Activated T-helper 17 cell treated with anti-CD3 and anti-CD28 coated beads, Interleukin-2, amount 50 U/mL, for 72 hours (primary cell): Measurements from ENCODE around the gene EHMT1. TPM values are rescaled to one million over a fixed set of nuclear protein-coding genes. Genes with fewer than 3 reads are reported as not detected.
"Not testable (repeated sequence)": the region's sequence is repeated elsewhere in the genome, so short reads cannot be mapped to it uniquely, and the experiment has no call there.

Source experiments
- ATAC-seq: fragments of 150-1000 bp; cut with Tn5 transposase; replicated peaks from 2 replicates; pipeline ENCODE4 v1.10.0; 2021; ENCODE audit warnings: mild to moderate bottlenecking, moderate library complexity
- H3K27ac Mint-ChIP-seq: one replicate; pipeline ENCODE4 v1.8.0; 2022; ENCODE audit warnings: mixed read lengths
- H3K27me3 Mint-ChIP-seq: one replicate; pipeline ENCODE4 v1.8.0; 2022; ENCODE audit warnings: mixed read lengths
- H3K36me3 Mint-ChIP-seq: one replicate; pipeline ENCODE4 v1.8.0; 2022; ENCODE audit warnings: low read depth, mild to moderate bottlenecking, mixed read lengths
- H3K4me1 Mint-ChIP-seq: one replicate; pipeline ENCODE4 v1.8.0; 2022; ENCODE audit warnings: mixed read lengths
- H3K4me3 Mint-ChIP-seq: one replicate; pipeline ENCODE4 v1.8.0; 2022; ENCODE audit warnings: mild to moderate bottlenecking, mixed read lengths
- H3K9me3 Mint-ChIP-seq: one replicate; pipeline ENCODE4 v1.8.0; 2022; ENCODE audit warnings: mixed read lengths
- total RNA-seq, 2 donors: library from RNA; stranded (reverse); gene quantifications; one replicate each; pipeline ENCODE4 v1.2.3, GENCODE V29; 2022

The EHMT1 gene
- total RNA-seq, 2 donors from 2014 or later, result 77.2 to 77.8 TPM

- H3K4me1 Mint-ChIP-seq, result peaks cover 32% of the 10 kb centered on the region
- ATAC-seq, result no peak
- peak overlapping the region; percentile 73 for H3K4me3 Mint-ChIP-seq
- H3K27me3 Mint-ChIP-seq, result no peaks in the 10 kb centered on the region
- H3K27ac Mint-ChIP-seq, result peak overlapping the region; percentile 91
- no peaks in the 10 kb centered on the region for H3K9me3 Mint-ChIP-seq
- peaks cover 90% of the 10 kb centered on the region for H3K36me3 Mint-ChIP-seq
Observed at GRCh38 chr9:137763271-137763955, 144.6 kb downstream of the EHMT1 start.

GRCh38 chr9:137764171-137764671 is 145.4 kb downstream of the EHMT1 start:
- Mint-ChIP-seq H3K36me3 (peaks cover 88% of the 10 kb centered on the region), H3K4me3 (peak overlapping the region; percentile 50), H3K9me3 (no peaks in the 10 kb centered on the region), H3K27me3 (no peaks in the 10 kb centered on the region), H3K4me1 (peaks cover 29% of the 10 kb centered on the region), H3K27ac (peak overlapping the region; percentile 91)
- no peak for ATAC-seq

- no peak for ATAC-seq
- Mint-ChIP-seq H3K36me3 (peaks cover 88% of the 10 kb centered on the region), H3K27ac (peak overlapping the region; percentile 91), H3K4me1 (peaks cover 21% of the 10 kb centered on the region), H3K4me3 (no peak overlapping the region), H3K9me3 (no peaks in the 10 kb centered on the region), H3K27me3 (no peaks in the 10 kb centered on the region)
Observed at GRCh38 chr9:137764981-137765380, 146.2 kb downstream of the EHMT1 start.

- H3K27ac Mint-ChIP-seq, result peak overlapping the region; percentile 83
- no peak for ATAC-seq
Observed at GRCh38 chr9:137765536-137765935, 146.7 kb downstream of the EHMT1 start.

GRCh38 chr9:137771580-137771979 is 152.8 kb downstream of the EHMT1 start:
- Mint-ChIP-seq H3K36me3 (peaks cover 78% of the 10 kb centered on the region), H3K9me3 (no peaks in the 10 kb centered on the region), H3K4me3 (no peak overlapping the region), H3K27ac (no peak overlapping the region), H3K4me1 (peaks cover 10% of the 10 kb centered on the region), H3K27me3 (no peaks in the 10 kb centered on the region)
- ATAC-seq, result no peak

More at GRCh38 chr9:137765536-137765935, 146.7 kb downstream of the EHMT1 start:
- Mint-ChIP-seq H3K4me3 (no peak overlapping the region), H3K36me3 (peaks cover 89% of the 10 kb centered on the region), H3K9me3 (no peaks in the 10 kb centered on the region), H3K27me3 (no peaks in the 10 kb centered on the region), H3K4me1 (peaks cover 21% of the 10 kb centered on the region)

GRCh38 chr9:137772281-137772873 is 153.6 kb downstream of the EHMT1 start:
- H3K9me3 Mint-ChIP-seq, result no peaks in the 10 kb centered on the region
- H3K27ac Mint-ChIP-seq, result peak overlapping the region; percentile 6
- peaks cover 10% of the 10 kb centered on the region for H3K4me1 Mint-ChIP-seq
- no peak overlapping the region for H3K4me3 Mint-ChIP-seq
- peaks cover 78% of the 10 kb centered on the region for H3K36me3 Mint-ChIP-seq
- no peaks in the 10 kb centered on the region for H3K27me3 Mint-ChIP-seq
- ATAC-seq, result no peak

GRCh38 chr9:137774775-137775386 is 156.1 kb downstream of the EHMT1 start:
- H3K27ac Mint-ChIP-seq, result no peak overlapping the region
- H3K36me3 Mint-ChIP-seq, result peaks cover 77% of the 10 kb centered on the region
- H3K4me1 Mint-ChIP-seq, result peaks cover 10% of the 10 kb centered on the region
- ATAC-seq, result no peak
- no peaks in the 10 kb centered on the region for H3K9me3 Mint-ChIP-seq
- no peak overlapping the region for H3K4me3 Mint-ChIP-seq
- H3K27me3 Mint-ChIP-seq, result no peaks in the 10 kb centered on the region

GRCh38 chr9:137776306-137776995 is 157.6 kb downstream of the EHMT1 start:
- no peak for ATAC-seq
- H3K4me3 Mint-ChIP-seq, result no peak overlapping the region
- no peaks in the 10 kb centered on the region for H3K9me3 Mint-ChIP-seq
- H3K36me3 Mint-ChIP-seq, result peaks cover 61% of the 10 kb centered on the region
- no peaks in the 10 kb centered on the region for H3K27me3 Mint-ChIP-seq
- no peak overlapping the region for H3K27ac Mint-ChIP-seq
- H3K4me1 Mint-ChIP-seq, result peaks cover 4% of the 10 kb centered on the region

GRCh38 chr9:137777761-137778160 is 159.0 kb downstream of the EHMT1 start:
- Mint-ChIP-seq H3K9me3 (no peaks in the 10 kb centered on the region), H3K4me3 (no peak overlapping the region), H3K4me1 (peaks cover 7% of the 10 kb centered on the region), H3K27me3 (no peaks in the 10 kb centered on the region), H3K36me3 (peaks cover 51% of the 10 kb centered on the region), H3K27ac (peak overlapping the region; percentile 21)
- ATAC-seq, result no peak

- Mint-ChIP-seq H3K4me1 (peaks cover 8% of the 10 kb centered on the region), H3K36me3 (peaks cover 45% of the 10 kb centered on the region), H3K27ac (peak overlapping the region; percentile 39), H3K4me3 (no peak overlapping the region), H3K27me3 (no peaks in the 10 kb centered on the region), H3K9me3 (no peaks in the 10 kb centered on the region)
- no peak for ATAC-seq
Observed at GRCh38 chr9:137778336-137778735, 159.5 kb downstream of the EHMT1 start.

GRCh38 chr9:137778914-137779313 is 160.1 kb downstream of the EHMT1 start:
- Mint-ChIP-seq H3K27ac (peak overlapping the region; percentile 39), H3K27me3 (no peaks in the 10 kb centered on the region), H3K36me3 (peaks cover 39% of the 10 kb centered on the region), H3K4me1 (peaks cover 8% of the 10 kb centered on the region), H3K9me3 (no peaks in the 10 kb centered on the region), H3K4me3 (no peak overlapping the region)
- ATAC-seq, result no peak

- not testable (repeated sequence) for H3K27me3 Mint-ChIP-seq, ATAC-seq, H3K4me1 Mint-ChIP-seq, H3K9me3 Mint-ChIP-seq, H3K27ac Mint-ChIP-seq, H3K4me3 Mint-ChIP-seq
- H3K36me3 Mint-ChIP-seq, result peaks cover 39% of the 10 kb centered on the region
Observed at GRCh38 chr9:137780031-137780430, 161.2 kb downstream of the EHMT1 start.

- H3K36me3 Mint-ChIP-seq, result peaks cover 38% of the 10 kb centered on the region
- H3K4me1 Mint-ChIP-seq, result peaks cover 8% of the 10 kb centered on the region
- H3K4me3 Mint-ChIP-seq, result no peak overlapping the region
- no peaks in the 10 kb centered on the region for H3K9me3 Mint-ChIP-seq
- H3K27ac Mint-ChIP-seq, result no peak overlapping the region
- H3K27me3 Mint-ChIP-seq, result no peaks in the 10 kb centered on the region
- no peak for ATAC-seq
Observed at GRCh38 chr9:137781906-137782585, 163.2 kb downstream of the EHMT1 start.

- no peak overlapping the region for H3K4me3 Mint-ChIP-seq
- peaks cover 32% of the 10 kb centered on the region for H3K36me3 Mint-ChIP-seq
- H3K4me1 Mint-ChIP-seq, result peaks cover 13% of the 10 kb centered on the region
- H3K27ac Mint-ChIP-seq, result peak overlapping the region; percentile 47
- no peaks in the 10 kb centered on the region for H3K9me3 Mint-ChIP-seq
- no peak for ATAC-seq
- H3K27me3 Mint-ChIP-seq, result no peaks in the 10 kb centered on the region
Observed at GRCh38 chr9:137783521-137783920, 164.7 kb downstream of the EHMT1 start.
